GM23248 (cell line): ENCODE data around the gene TBC1D2.

Experiments
- EZH2 ChIP-seq: fragments of 200-600 bp; sonication (generic); IDR thresholded peaks from 2 replicates; pipeline ENCODE4 v1.6.1; 2018; ENCODE audit warnings: antibody characterized with exemption, mild to moderate bottlenecking; ENCODE audit not compliant: insufficient read depth, poor library complexity, severe bottlenecking
- EZH2phosphoT487 ChIP-seq: fragments of 200-600 bp; sonication (generic); IDR thresholded peaks from 2 replicates; pipeline ENCODE4 v1.6.1; 2018; ENCODE audit warnings: antibody characterized with exemption, moderate library complexity, mild to moderate bottlenecking, low read depth; ENCODE audit not compliant: insufficient read depth

DNA sequence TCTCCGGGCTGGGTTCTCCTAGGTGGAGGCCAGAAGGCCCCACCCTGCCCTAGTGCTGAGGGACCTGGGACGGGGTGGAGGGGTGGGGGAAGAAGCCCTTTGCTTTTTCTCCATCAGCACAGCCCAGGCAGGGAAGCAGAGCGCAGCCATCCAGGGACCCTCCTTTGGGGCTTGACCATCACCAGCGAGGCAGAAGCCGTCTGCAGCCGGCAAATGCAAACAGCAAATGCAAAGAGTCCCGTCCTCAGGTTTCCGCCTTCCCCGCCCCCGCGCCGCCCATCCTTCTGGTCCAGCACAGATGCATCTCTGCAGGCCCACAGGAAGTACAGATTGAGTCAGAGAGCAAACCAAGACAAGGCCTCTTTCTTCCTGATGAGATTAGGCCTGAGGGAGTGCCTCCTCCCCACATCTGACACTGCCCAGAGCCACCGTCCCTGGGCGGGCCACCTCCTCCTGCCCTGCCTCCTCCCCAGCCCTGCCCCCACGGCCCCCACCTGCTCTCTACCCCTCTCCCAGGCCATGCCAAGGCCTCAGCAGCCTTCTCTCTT, 86.4 kb downstream of the TBC1D2 start:
- no peak for TF ChIP-seq EZH2
- no peak for TF ChIP-seq EZH2phosphoT487
